ENCODE data around the gene PTPRCAP.
A peak's percentile ranks its signal among the peaks of the same experiment; 100 is the strongest.

DNA sequence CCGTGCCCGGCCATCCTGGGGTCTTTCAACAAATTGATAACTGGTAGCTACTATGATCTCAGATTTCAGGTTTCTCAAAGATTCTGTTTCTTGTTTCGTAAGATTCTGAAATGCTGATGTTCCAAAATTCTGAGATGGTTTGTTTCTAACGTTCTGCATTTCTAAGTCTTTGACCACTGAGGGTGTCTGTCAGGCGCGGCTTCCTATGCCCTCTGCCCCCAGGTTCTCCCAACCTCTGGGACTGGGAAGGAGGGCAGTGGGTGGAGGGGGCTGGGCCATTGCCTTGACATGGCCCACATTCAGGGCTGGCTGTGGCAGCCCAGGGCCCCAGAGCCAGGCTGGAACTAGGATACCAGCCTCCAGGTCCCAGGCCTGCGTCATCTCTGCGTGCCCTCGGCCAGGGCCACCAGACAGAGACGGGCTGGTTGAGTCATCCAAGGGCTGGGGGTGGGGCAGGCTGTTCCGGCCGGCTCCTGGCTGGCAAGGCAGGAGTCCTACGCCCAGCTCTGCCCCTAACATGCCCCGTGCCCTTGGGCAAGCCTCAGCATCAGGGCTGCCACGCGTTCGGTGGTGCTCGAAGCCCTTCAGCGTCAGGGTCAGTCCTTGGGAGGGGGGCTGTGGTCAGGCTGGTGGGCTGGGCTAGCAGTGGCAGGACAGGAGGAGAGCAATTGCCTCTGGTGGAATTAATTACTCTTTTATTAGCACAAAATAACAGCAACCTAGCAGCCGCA lies 26.4 kb upstream of the PTPRCAP start:
- no peak for TF ChIP-seq CTCF (IDR thresholded peaks at IDR 0.05)
- TF ChIP-seq RFX5 (IDR thresholded peaks at IDR 0.05; ENCODE audit: low read length) = no peak
- no peak for TF ChIP-seq MXI1 (IDR thresholded peaks at IDR 0.05; ENCODE audit: low read depth, low read length)
- TF ChIP-seq RCOR1 (IDR thresholded peaks at IDR 0.05; ENCODE audit: low read length) = no peak
- peak; percentile 41; the same call in 1 of the 2 replicates for TF ChIP-seq POLR2AphosphoS5 (IDR thresholded peaks at IDR 0.05; ENCODE audit: low read depth, low read length)
- no peak for TF ChIP-seq IRF3 (IDR thresholded peaks at IDR 0.05; ENCODE audit: low read depth, low read length)
- no peak for TF ChIP-seq TEAD4 (IDR thresholded peaks at IDR 0.05; ENCODE audit: borderline replicate concordance, insufficient read depth)
- no peak for TF ChIP-seq RAD21 (IDR thresholded peaks at IDR 0.05; ENCODE audit: low read length)
